Stimulated activated CD8-positive, alpha-beta memory T cell treated with anti-CD3 and anti-CD28 coated beads, Interleukin-2, amount 100 ng/mL, for 1 hour (primary cell): ENCODE data around the gene MYRF.
A peak's percentile ranks its signal among the peaks of the same experiment; 100 is the strongest.

Experiments used
- DNase-seq, 2 donors: peaks; one replicate each; pipeline ENCODE4 v3.0.0-alpha.2; 2020; ENCODE audit warnings: low read depth in 2 of 2

Gene MYRF

GRCh38 chr11:61739413-61739812 lies 13.0 kb upstream of the MYRF start:
- no peak for DNase-seq

DNA sequence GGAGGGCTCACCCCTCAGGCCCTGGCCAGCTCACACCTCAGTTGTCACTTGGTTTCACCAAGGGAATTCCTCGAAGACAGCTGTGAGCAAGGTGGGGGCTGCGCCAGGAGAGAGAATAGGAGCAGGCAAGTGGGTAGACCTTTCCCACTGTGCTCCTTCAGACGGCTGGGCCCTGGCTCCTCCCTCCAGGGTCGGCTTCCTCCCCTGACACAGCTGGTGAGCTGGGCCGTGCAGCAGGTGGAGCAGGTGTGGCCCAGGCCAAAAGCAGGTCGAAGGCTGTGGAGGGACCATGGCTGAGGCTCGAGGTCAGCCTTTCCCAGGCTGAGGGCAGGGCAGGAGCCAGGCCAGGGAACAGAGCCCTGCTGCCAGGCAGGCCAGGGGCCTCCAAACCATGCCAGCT lies 12.5 kb upstream of the MYRF start:
- DNase-seq, result no peak

- DNase-seq, result no peak
Observed at GRCh38 chr11:61742391-61742790, 10.0 kb upstream of the MYRF start.

DNA sequence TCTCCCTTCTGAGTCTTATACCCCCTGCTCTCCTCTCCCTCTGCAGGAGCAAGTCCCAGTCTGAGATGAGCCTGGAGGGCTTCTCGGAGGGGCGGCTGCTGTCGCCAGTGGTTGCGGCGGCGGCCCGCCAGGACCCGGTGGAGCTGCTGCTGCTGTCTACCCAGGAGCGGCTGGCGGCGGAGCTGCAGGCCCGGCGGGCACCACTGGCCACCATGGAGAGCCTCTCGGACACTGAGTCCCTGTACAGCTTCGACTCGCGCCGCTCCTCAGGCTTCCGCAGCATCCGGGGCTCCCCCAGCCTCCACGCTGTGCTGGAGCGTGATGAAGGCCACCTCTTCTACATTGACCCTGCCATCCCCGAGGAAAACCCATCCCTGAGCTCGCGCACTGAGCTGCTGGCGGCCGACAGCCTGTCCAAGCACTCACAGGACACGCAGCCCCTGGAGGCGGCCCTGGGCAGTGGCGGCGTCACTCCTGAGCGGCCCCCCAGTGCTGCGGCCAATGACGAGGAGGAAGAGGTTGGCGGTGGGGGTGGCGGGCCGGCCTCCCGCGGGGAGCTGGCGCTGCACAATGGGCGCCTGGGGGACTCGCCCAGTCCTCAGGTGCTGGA lies 8.8 kb upstream of the MYRF start:
- DNase-seq, result no peak

- DNase-seq, result no peak
Observed at GRCh38 chr11:61744181-61744580, 8.3 kb upstream of the MYRF start.

DNA sequence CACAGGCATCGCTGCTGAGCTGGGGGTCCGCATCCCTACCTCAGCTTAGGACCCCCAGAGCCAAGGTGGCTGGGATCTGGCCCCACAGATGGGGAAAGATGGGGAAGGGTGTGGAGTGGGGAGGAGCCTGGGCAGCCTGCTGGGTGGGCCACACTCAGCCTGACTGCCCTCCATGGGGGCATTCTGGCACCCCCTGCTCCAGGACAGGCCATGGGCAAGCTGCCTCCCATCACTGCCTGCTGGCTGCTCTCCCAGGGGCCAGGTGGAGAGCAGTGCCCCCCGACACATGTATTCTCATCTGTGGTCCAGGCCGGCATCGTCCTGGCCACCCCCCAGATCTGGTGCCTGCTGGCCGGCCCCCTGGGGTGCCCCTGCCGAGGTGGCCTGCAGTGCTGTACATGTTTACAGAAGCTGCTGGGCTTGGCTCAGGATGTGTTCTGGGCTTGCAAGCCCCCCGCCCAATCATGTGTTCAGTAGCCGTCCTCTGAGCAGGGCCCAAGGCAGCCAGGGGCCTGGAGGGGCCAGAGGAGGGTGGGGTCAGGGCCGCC lies 7.8 kb upstream of the MYRF start:
- DNase-seq, result no peak

DNA sequence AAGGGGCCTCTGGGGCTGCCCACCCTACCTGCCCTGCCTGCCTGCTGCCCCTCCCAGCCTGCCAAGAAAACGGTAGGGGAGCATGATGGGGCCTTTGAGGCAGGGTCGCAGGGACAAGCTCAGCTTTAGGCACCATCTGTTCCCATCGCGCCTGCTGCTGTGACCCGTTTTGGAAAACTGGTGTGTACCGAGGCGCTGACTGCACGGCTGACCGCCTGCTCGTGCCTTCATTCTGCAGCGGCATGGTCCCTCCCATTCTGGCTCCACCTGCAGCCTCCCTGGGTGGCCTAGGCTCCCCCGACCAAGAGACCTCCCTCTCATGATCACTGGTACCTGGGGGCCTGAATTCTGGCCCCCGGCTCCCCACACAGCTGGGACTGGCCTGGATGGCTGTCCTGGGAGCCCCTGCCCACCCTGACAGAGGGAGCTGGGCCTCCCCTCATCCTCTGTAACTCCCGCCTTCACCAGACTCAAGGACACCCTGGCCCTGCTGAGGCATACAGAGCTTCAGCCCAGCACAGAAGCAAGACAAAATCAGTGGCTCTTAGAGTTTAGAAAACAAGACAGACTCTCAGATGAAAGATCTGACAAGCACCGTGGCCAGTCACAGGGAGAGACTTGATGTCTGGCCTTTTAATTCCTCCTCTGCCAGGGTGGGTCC lies 6.5 kb upstream of the MYRF start:
- DNase-seq, result no peak

GRCh38 chr11:61746442-61747191 lies 5.8 kb upstream of the MYRF start:
- DNase-seq, result no peak

- DNase-seq, result peak in 1 of 2 donors; percentile 14
Observed at GRCh38 chr11:61747192-61747966, 5.1 kb upstream of the MYRF start.

DNA sequence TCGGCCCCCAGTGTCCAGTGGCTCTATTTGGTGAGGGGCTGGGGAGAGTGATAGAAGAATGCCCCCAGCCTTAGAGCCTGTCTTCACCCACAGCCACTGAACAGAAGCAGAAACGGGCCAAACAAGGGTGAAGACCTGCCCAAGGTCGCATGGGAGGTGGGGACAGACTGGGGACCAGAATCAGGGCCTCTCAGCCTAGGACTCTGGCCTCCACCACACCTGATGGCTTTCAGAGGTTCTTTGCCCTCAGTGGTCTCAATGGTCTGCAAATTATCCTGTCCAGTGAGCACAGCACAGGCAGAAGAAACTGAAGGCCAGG lies 4.5 kb upstream of the MYRF start:
- DNase-seq, result no peak

- DNase-seq, result no peak
Observed at GRCh38 chr11:61749591-61750217, 2.7 kb upstream of the MYRF start.

DNA sequence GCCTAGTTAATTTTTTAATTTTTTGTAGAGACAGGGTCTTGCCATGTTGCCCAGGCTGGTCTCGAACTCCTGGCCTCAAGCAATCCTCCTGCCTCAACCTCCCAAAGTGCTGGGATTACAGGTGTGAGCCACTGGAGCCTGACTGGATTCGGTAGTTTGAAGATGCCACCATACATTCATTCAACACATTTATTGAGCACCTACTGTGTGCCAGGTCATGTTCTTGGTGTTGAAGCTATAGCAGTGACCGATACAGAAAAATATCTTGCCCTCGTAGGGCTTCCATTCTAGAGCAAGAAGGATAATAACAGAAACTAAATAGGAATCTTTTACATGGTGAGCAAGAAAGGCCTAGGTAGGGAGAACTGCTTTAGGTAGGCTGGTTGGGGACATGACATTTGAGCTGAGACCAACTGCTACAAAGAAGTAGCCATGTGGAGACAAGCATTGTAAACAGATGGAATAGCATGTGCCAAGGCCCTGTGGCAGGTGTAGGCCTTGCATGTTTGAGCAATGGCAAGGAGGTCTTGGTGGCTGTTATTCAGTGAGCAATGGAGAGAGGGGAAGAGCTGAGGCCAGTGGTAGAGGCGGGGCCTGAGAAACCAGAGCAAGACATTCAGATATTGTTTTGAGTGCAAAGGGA lies 1.7 kb upstream of the MYRF start:
- DNase-seq, result no peak

GRCh38 chr11:61751384-61751783 lies 1.1 kb upstream of the MYRF start:
- DNase-seq, result no peak

DNA sequence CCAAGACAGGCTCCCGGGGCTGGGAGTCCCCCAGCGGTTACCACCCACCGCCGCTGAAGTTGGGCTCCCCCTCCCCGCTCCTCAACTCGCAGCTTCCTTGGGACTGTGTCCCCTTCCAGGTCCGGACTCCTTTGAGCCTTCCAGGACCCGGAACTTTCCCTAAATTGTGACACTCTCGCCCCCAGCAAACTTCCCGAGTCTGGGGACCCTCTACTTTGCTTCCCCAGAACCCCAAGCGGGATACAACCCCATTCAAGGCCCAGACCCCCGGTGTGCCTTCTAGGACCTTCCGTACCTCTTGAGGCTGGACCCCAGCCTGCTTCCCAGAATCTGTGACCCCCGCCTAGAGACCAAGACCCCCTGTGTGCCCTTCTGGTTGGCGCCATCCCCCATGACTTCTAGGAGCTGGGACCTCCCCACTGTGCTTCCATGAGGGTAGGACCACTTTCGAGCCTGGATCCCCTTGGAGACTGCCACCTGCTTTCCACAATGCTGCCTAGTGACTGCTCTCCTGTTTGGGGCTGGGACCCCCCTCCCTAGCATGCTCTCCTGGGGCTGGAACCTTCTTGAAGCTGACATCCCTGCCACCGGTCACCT lies 587 bp downstream of the MYRF start:
- no peak for DNase-seq

- DNase-seq, result no peak
Observed at GRCh38 chr11:61753672-61754071, 1.2 kb downstream of the MYRF start.

DNA sequence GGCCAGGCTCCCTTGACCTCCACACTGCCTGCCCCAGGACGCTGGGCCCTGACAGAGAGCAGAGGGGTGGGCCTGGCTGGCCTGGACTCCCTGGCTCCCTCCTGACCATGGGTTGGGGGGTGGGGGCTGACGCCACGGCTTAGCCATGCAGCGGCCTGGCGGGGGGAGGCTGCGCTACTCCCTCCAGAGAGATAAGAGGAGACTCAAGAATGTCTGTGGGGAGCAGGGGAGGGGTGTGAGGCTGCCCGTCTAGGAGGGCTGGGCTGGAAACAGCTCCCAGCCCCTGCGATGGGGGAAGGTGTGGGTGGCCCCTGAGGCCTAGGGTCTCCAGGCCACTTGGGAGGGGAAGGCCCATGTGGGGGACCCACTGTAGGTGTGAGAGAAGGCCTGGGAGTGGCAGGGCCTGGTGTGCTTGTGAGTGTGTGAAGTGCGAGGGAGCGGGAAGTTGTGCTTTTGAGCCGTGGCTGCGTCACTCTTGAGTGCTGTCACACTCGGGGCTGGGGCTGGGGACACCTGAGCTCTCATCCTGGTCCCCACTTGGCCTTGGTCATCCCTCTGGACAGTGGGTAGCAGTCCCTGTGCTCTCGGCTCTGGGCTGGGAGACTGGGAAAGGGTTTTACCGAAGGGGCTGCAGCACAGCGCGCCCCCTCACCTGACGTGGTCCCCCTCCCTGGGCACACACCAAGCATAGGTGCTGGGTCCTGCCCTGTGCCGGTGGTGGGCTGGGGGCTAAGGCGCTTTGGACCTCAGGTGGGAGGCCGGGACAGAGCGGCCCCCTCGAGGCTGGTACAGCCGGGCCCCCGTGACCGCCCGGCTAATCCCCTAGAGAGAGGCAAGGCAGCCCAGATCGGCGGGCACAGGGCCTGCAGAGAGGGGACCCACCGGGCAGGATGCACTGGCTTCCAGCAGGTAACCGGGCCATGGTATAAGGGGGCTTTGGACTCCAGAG lies 2.4 kb downstream of the MYRF start:
- DNase-seq, result no peak

DNA sequence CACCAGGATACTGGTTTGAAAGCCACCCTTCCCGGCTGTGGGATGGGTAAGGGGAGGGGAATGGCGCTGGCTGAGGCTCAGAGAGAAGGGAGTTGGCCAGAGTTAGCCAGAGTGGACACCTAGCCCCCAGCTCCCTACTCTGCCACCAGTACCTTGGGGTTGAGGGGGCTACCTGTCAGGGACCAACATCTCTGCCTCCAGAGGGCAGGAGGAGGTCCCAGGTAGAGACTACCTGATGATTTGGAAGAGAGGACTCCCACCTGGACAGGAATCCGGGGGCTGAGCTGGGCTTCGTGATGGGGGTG lies 3.7 kb downstream of the MYRF start:
- no peak for DNase-seq

- DNase-seq, result peak in 1 of 2 donors; percentile 15
Observed at GRCh38 chr11:61756452-61757212, 4.2 kb downstream of the MYRF start.

- DNase-seq, result no peak
Observed at GRCh38 chr11:61757213-61757862, 4.9 kb downstream of the MYRF start.
